Measurements from ENCODE around the gene CBR1.

The CBR1 gene

GRCh38 chr21:36105327-36105842 lies 35.6 kb downstream of the CBR1 start:
- no peak for TF ChIP-seq ZFX (IDR thresholded peaks at IDR 0.05)
- TF ChIP-seq, protein P1, sequence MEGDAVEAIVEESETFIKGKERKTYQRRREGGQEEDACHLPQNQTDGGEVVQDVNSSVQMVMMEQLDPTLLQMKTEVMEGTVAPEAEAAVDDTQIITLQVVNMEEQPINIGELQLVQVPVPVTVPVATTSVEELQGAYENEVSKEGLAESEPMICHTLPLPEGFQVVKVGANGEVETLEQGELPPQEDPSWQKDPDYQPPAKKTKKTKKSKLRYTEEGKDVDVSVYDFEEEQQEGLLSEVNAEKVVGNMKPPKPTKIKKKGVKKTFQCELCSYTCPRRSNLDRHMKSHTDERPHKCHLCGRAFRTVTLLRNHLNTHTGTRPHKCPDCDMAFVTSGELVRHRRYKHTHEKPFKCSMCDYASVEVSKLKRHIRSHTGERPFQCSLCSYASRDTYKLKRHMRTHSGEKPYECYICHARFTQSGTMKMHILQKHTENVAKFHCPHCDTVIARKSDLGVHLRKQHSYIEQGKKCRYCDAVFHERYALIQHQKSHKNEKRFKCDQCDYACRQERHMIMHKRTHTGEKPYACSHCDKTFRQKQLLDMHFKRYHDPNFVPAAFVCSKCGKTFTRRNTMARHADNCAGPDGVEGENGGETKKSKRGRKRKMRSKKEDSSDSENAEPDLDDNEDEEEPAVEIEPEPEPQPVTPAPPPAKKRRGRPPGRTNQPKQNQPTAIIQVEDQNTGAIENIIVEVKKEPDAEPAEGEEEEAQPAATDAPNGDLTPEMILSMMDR (conservative IDR thresholded peaks at IDR 0.05), result no peak
- no peak overlapping the region for H3K27ac ChIP-seq

DNA sequence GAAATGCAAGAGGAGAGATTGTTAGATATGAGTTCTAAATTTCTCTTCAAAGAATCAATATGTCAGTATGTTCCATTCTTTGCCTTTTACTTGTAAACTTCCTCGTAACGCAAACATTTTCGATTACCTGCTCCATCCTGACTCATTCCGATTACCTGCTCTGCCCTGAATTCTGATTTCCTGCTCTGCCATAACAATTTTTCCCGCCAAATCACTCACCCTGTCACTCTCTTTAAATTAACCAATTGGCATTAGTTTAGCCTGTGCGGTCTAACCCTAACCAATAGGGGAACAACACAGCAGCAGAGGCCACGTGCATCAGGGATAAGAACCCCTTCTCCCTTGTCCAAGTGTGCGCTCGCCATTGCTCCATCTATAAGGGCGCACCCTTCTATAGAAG lies 40.0 kb downstream of the CBR1 start:
- H3K27ac ChIP-seq, result no peak overlapping the region
- no peak for TF ChIP-seq ZFX (IDR thresholded peaks at IDR 0.05)
- TF ChIP-seq, protein P1 (conservative IDR thresholded peaks at IDR 0.05), result no peak

- TF ChIP-seq, protein P1 (conservative IDR thresholded peaks at IDR 0.05), result no peak
- no peak for TF ChIP-seq ZFX (IDR thresholded peaks at IDR 0.05)
- no peak overlapping the region for H3K27ac ChIP-seq
Measured at GRCh38 chr21:36111238-36111637, 41.4 kb downstream of the CBR1 start.

DNA sequence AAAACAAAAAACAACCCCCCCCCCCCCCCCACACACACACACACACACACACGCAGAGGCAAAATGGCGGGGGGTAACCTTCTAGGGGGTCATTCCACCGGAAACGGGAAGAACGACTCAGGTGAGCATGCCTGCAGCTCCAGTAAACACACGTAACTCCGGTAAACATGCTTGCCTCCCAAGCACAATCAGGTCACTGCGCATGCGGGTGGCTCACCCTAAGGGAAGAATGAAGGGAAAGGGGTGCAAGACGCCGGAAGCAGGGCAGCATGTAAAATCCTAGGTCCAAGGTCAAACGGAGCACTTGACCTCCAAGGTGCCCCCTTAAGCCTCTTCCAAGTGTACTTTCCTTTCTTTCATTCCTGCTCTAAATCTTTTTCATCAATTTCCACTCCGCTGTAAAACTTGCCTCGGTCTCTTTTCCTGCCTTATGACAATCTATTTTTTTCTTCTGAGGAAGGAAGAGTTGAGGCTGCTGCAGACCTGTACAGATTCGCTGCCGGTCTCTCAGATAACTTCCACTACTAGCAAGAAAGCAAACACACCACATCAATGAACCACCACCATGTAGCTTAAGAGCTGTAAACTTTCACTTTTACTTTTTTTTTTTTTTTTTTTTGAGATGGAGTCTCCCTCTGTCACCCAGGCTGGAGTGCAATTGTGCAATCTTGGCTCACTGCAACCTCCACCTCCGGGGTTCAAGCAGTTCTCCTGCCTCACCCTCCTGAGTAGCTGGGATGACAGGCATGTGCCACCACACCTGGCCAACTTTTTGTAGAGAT lies 44.0 kb downstream of the CBR1 start:
- no peak overlapping the region; the same call in 1 of the 2 replicates for H3K27ac ChIP-seq
- no peak for TF ChIP-seq ZFX (IDR thresholded peaks at IDR 0.05)
- TF ChIP-seq, protein P1 (conservative IDR thresholded peaks at IDR 0.05), result no peak

DNA sequence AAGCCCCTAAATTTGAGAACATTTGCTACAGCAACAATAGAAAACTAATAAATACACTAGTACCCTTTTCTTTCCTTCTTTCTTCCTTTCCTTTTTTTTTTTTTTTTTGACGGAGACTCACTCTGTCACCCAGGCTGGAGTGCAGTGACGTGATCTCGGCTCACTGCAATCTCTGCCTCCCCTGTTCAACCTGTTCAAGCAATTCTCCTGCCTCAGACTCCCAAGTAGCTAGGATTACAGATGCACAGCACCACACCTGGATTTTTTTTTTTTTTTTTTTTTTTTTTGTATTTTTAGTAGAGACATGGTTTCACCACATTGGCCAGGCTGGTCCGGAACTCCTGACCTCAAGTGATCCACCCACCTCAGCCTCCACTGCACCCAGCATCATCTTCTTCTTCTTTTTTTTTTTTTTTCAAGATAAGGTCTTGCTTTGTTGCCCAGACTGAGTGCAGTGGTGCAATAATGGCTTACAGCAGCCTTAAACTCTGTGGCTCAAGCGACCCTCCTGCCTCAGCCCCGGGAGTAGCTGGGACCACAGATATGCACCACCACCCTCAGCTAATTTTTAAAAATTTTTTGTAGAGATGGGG lies 45.4 kb downstream of the CBR1 start:
- no peak for TF ChIP-seq ZFX (IDR thresholded peaks at IDR 0.05)
- TF ChIP-seq, protein P1 (conservative IDR thresholded peaks at IDR 0.05), result no peak
- no peak overlapping the region for H3K27ac ChIP-seq

GRCh38 chr21:36117286-36117741 lies 47.5 kb downstream of the CBR1 start:
- TF ChIP-seq, protein P1 (conservative IDR thresholded peaks at IDR 0.05), result no peak
- no peak for TF ChIP-seq ZFX (IDR thresholded peaks at IDR 0.05)
- H3K27ac ChIP-seq, result peak overlapping the region; percentile 40

- TF ChIP-seq, protein P1 (conservative IDR thresholded peaks at IDR 0.05), result no peak
- TF ChIP-seq ZFX (IDR thresholded peaks at IDR 0.05), result no peak
- no peak overlapping the region for H3K27ac ChIP-seq
Measured at GRCh38 chr21:36120304-36120888, 50.6 kb downstream of the CBR1 start.

Data from C4-2B (cell line).